GM19395 (cell line): ENCODE data around the gene FAM167B.

ENCODE experiments used
- ATAC-seq: cut with Tn5 transposase; IDR thresholded peaks from one replicate; pipeline ENCODE4 v1.9.1; 2021; ENCODE audit warnings: mild to moderate bottlenecking, moderate library complexity; ENCODE audit not compliant: unreplicated experiment

The FAM167B gene

GRCh38 chr1:32246888-32247273, at the start of gene FAM167B:
TSS of gene FAM167B (plus strand) at chr1:32247222. CDS start at chr1:32247422, 200 bp downstream.
- ATAC-seq = no peak

DNA sequence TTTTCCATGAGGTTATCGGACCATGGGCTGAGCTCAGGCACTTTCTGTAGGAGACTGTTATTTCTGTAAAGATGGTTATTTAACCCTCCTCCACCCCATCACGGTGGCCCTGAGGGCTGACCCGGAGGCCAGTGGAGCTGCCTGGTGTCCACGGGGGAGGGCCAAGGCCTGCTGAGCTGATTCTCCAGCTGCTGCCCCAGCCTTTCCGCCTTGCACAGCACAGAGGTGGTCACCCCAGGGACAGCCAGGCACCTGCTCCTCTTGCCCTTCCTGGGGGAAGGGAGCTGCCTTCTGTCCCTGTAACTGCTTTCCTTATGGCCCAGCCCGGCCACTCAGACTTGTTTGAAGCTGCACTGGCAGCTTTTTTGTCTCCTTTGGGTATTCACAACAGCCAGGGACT, 49.2 kb upstream of the FAM167B start:
- no peak for ATAC-seq

DNA sequence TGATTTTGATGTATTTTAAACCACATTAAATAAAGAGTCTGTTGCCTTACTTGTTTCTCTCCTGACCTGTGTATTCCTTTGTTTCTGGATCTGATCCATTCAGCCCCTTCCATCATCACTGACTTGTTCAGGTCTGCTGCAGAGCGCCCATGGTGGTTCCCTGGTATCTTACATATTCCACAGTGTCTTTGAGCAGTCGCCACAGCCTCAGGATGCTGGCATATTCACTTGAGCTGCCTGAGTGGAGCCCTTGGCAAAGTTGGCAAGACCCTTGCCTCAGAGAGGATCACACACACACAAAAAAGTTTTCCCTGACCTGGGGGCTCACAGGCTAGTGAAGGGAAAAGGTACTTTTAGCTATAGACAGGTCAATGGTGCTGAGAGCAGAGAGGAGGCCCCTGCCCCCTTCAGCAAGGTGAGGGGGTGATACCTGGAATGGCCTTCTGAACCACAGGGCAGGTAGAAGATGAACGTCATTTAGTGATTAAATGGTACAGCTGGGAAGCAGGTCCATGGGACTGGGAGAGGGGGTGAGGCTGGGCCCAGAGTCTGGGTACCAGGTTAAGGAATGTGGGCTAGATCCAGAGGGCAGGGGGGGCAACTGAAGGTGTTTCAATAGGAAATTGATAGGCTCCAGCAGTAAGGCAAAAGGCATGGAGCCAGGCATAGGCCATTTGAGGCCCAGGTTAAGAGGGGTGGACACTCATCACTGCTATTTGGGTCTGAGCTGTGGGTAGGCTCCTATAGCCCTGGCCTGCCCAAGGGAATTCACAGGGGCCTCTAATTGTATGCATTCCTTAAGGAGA, 48.6 kb upstream of the FAM167B start:
- ATAC-seq = no peak

- no peak for ATAC-seq
Measured at GRCh38 chr1:32199043-32199716, 47.8 kb upstream of the FAM167B start.

DNA sequence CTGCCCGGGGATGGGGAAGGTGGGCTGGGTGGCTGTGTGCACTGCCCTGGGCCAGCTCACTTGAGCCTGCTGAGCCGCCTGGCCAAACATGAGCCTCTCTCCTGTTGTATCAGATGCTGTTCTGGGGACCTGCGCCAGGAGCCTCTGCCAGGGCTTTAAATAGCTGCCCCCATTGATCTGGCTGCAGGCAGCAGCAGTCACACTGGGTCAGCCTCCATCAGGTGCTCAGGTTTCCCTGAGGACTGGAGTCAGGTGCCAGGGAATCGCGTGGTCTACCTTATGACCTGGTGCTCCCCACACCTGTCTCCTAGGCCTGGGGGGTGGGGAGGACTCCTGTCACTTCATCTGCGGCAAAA, 47.3 kb upstream of the FAM167B start:
- no peak for ATAC-seq

DNA sequence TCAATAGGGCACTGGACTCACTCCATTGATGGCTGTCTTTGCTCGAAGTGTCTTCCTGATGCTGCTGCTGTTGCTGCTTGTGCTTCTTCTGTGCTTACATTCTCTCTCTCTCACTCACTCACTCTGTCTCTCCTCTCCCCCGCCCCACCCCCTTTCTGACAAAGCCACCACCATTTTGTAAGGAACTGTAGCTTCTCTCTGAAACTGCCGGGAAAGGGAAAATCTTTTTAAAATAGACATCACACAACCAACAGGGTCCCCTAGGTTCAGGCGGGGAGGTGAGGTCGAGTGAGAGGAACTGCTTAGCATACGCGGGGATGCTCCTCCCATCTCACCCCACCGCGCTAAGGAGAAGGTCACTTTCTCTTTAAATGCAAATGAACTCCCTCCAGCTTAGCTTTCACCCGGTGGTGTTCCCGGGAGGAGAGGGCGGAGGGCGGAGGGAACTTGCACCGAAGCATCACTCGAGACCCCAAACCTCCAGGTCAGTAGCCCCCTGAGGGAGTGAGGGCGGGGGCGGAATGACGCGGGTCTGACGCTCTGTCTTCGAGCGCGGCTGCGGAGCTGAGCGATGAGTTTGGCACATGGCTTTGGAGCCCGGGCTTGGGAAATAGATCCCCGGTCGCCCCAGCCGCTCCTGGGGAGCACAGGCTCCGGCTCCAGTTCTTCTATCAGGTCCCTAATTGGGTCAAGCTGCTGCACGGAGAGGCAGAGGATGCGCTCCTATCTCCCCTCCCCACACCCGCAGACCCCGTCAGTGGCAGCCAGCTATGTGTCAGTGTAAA, 46.6 kb upstream of the FAM167B start, which contains the start of gene CCDC28B:
Gene CCDC28B (plus strand): TSS at position 370 of the 785 bp plus-strand sequence. CDS start 1,341 bp downstream, outside the sequence.
- ATAC-seq = peak; percentile 33

GRCh38 chr1:32201011-32201855, 45.8 kb upstream of the FAM167B start:
- ATAC-seq = peak; percentile 52

DNA sequence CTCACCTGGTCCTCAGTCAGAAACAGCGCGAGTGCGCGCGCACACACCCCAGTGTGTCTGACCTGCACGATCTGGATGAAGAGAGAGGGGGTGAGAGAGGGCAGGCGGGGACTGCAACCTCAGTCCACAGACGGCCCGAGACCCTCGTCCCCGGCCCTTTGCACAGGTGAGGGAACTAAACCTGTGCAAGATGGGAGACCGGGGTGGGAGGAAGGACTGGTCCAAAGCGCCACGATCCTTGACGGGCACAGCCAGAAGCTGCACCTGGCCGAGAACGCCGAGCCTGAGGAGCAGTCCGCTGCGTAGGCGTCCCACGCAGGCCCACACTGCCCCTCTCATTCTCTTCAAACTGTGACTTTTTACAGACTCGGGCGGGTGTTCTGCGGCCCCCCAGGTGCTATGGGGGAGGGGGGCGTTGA, 42.1 kb upstream of the FAM167B start:
- no peak for ATAC-seq

GRCh38 chr1:32205401-32206370, 41.3 kb upstream of the FAM167B start, which contains the start of gene IQCC:
TSS of gene IQCC (plus strand) at chr1:32205671. CDS start at chr1:32205682, 11 bp downstream.
- peak; percentile 57 for ATAC-seq

GRCh38 chr1:32208469-32208868, 38.6 kb upstream of the FAM167B start:
- ATAC-seq = no peak

GRCh38 chr1:32208891-32209328, 38.1 kb upstream of the FAM167B start, which contains the start of gene DCDC2B:
TSS of gene DCDC2B (plus strand) at chr1:32209089. CDS start at chr1:32209094, 5 bp downstream.
- no peak for ATAC-seq

DNA sequence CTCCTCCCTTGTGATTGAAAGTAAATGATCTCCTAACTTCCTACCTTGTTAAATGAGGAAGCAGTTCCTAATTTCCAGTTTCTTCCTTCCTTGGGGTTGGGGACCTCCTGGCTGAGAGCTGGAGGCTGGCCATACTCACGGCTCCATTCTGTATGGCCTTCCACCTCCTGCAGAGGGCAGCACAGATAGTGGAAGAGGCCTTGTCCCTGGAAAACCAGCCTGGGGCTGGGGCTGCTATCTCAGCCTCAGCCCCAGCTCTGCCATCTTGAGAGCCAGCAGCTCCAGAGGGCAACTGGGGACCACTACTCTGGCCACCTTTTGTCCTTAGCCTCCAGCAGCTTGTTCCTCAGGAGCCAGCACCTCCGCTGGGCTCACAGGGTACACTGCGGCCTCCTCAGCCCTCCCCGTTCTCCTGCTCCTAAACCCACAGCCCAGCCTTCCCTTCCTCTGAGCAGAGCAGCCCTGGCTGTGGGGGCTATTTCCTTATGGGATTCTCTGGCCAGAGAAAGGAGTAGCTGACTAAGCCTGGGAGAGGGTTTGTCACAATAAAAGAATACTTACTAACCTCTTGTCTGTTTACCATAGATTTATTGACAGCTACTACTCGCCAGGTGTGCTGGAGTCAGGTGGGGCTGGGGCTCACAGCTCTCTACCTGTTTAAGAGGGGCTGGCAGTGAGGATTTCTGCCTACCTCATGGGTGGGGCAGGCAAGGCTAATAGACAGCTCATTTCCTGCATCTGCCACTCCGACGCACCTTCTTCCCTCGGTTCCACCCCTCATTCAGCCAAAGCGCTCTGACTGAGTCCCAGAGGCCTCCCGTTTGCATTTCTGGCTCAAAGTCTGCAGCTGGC, 31.2 kb upstream of the FAM167B start:
- no peak for ATAC-seq

GRCh38 chr1:32216566-32216965, 30.5 kb upstream of the FAM167B start:
- ATAC-seq = no peak

GRCh38 chr1:32219022-32219421, 28.0 kb upstream of the FAM167B start:
- no peak for ATAC-seq

DNA sequence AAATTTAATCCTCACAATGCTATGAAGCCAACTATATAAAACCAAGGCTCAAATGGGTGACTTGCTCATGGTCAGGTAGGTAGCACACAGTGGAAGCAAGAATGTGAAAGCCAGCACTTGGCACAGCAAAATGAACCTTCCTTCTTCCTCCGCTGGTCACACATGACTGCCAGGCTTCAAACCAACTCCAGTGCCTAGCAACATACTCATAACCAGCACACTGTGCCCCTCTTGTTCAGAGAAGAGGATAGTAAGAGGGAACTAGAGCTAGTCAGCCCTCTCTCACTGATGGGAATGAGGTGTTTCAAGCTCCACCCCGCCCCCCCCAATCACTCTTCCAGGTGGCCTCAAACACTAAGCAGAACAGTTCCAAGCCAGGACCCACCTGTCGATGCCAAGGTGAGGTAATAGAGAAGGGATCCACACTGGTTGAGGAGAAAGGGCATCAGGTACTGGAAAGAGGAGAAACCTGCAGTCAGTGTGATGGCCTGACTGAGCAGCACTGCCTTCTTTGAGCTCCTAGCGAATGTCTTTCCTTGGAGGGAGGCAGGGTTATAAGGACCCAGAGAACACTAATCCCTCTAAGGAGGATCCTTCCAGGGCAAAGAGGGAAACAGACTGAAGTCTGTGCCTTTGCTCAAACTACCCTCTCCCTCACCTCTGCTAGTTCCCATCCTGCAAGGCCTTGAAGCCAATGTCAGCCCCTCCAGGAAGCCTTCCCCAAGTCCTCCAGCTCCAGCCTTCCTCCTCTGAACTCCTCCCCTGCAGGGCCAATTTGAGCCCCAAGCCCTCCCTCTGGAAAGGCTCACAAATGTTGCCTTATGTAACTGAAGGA, 26.1 kb upstream of the FAM167B start:
- ATAC-seq = no peak

DNA sequence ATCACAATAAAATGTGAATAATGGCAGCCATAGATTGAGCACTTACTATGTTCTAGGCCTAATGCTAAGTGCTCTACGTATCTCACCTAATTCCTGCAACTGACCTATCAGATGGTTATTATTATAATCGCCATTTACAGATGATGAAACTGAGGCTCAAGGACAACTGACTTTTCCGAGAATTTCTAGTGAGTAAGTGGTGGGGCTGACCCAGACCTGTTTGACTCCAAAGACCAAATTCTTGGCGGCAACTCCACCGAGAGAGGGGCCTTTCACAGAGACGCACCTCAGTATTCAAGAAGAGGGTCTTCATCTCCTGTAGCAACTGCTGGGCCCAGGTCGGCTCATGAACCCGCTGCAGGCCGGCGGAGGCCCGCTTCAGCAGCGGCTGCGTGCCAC, 25.4 kb upstream of the FAM167B start:
- ATAC-seq = no peak
